Embryonic facial prominence (tissue), 1 donor: ENCODE results near the gene IRX6.

ENCODE experiments used
- DNase-seq: peaks from one replicate; pipeline ENCODE4 v3.0.0-alpha.2; 2016; ENCODE audit errors: extremely low spot score

IRX6 gene

DNA sequence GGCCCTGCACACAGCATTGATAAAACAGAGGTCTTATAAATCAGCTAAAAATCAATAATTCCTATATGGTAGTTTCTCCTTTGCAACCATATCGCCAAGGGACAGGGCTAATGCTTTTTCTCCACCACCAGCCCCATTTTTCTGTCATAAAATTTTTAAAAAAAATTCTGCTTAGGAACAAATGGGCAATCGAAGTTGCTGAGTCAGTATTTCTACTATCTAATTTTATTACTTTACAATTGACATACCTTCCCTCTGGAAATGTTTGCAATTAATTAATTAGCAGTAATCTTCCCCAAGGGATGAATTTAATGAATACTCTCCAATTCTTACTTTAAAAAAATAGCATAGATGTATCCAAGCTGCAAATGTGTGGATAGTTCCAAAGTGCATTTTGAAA, 1.7 kb upstream of the IRX6 start:
- no peak for DNase-seq

DNA sequence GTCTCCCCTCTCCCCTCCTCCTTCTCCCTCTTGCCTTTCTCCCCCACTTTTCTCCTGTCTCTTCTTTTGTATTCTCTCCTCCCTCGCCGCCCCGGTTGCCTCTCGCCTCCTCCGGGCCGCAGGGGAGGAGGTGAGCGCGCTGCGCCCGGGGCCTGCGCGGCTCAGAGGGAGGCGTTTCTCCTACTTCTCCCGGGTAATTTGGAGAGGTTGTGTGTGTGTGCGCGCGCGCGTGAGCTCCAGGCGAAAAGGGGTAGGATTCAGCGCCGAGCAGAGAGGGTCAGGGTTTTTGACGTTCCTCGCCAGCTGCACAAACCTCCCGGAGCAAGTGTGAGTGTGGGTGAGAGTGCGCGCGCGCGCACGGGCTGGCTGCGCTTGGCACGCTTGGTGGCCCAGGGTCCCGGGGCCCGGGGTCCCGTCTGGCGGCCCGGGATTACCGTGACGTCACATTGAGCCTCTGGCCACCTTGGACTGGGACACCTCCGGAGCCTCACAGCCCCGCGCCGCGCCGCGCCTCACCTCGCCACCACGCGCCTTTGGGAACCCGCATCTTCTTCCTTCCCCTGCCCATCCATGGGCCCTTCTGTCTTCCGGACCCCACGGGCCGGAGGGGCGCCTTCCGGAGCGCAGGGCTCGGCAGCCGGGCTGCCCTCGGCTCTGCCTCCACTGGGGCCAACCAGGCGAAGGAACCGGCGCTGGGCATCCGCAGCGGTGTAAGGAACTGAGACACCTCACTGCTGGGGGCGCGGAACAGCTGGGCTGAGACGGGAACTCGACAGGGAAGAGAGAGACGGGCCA, 479 bp downstream of the IRX6 start:
- no peak for DNase-seq

DNA sequence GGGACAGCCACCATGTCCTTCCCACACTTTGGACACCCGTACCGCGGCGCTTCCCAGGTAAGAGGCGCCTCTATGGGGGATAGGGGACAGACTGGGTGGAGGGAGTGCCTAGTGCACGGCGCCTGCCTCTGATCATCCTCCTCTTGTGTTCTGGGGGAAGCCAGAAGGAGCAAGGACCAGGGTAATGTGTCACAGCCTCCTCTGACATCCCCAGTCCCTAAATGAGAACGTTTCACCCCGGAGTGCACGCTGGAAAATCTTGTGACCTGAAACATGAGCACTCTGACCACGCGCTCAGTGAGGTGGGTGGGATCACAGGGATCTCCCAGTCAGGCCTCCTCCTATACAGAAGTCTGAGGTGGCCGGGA, 1.1 kb downstream of the IRX6 start:
- no peak for DNase-seq

DNA sequence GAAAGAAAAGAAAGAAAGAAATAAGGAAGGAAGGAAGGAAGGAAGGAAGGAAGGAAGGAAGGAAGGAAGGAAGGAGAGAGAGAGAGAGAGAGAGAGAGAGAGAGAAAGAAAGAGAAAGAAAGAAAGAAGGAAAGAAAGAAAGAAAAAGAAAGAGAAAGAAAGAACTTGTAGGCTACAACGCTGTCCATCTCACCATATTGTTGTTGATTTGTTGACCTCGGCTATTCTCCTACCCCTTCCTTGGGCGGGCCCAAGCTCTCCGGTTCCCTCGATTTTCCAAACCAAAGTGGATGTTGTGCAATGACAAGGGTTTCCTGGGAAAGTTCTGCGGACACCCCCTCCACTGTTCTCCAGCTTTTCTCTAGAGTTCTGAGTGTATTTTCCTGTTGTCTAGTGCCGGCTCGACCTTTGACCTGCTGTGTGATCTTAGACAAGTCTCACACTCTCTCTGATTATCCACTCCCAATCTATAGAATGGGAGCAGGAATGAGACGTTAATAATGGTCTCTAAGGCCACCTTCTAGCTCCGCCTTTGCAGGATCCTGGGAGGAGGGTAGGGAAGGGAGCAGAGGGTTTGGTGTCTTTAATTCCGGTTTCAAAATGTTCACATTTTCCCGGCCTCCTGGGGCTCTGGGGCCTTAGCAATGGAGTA, 1.6 kb downstream of the IRX6 start:
- DNase-seq = no peak

DNA sequence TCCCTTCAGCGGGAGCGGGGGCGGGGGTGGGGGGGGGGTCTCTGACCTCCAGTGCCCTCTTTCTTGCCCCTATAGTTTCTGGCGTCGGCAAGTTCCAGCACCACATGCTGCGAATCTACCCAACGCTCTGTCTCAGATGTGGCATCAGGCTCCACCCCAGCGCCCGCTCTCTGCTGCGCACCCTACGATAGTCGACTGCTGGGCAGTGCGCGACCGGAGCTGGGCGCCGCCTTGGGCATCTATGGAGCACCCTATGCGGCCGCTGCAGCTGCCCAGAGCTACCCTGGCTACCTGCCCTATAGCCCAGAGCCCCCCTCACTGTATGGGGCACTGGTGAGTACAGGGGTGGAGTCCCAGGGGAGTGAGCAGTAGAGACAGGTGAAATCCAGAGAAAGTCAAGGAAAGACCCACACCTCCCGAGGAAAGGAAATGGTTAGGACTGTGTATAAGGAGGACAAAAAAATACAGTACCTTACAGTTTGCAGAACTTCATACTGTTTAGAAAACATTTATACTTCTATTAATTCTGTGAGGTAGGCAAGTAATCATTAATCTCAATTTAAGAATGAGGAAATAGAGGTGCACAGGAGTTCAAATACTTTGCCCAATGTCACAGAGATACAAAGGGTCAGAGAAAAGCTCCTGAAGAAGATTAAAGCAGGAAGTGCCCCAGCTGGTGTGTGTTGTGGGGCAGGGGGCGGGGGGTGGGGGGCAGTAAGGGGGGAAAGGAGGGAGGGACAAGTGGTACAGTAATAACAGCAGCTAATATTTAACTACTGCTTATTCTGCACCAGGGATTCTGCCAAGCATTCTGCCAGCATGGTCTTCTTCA, 2.5 kb downstream of the IRX6 start:
- DNase-seq = no peak

DNA sequence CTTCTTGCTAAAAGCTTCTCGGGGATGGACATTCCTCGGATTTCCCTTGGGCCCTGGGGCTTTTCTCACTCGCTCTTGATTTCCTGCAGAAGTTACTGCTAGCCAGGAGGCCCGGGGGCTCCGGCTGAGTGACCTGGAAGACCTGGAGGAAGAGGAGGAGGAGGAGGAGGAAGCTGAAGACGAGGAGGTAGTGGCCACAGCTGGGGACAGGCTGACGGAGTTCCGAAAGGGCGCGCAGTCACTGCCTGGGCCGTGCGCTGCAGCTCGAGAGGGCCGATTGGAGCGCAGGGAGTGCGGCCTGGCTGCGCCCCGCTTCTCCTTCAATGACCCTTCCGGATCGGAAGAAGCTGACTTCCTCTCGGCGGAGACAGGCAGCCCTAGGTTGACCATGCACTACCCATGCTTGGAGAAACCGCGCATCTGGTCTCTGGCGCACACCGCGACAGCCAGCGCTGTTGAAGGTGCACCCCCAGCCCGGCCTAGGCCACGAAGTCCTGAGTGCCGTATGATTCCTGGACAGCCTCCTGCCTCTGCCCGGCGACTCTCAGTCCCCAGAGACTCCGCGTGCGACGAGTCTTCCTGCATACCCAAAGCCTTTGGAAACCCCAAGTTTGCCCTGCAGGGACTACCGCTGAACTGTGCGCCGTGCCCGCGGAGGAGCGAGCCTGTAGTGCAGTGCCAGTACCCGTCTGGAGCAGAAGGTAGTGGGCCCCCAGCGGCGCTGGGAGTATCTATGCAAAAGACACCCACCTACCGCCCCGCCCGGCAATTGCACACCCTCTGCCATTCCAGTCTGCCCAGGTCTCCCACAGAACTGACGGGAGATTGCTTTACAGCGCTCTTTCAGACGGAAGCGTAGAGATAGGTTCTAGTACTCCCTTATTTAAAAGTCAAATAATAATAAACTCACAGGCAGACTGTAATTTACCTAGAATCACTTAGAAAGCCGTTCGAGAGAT, 4.9 kb downstream of the IRX6 start:
- no peak for DNase-seq

DNA sequence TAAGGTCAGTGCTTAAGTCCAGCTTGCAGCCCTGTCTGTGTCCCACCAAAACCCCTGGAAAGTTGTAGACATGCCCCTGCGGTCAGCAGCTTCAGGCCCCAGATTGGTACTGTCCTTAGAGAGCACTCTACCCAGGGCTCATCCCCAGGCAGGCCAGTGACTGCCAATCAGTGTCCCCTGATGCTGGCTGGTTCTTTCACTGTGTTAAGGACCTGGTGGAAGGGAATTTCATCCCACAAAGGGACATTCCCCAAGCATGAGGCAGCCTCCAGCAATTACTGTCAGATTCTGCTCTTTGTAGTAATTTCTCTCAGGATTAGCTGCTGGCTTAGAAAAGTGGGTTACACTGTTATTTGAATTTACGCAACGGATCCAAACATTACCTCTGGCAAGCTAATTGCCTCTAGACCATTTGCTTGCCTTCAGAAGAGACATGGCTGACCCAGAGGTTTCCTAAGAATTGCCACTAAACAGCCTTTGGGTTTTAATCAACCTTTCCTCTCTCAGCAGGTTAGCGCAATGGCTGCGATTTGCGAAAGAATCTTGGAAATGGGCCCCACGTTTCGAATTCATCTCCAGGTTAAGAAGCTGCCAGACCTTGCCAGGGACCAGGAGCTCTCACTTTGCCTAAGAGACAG, 5.9 kb downstream of the IRX6 start:
- DNase-seq = no peak

DNA sequence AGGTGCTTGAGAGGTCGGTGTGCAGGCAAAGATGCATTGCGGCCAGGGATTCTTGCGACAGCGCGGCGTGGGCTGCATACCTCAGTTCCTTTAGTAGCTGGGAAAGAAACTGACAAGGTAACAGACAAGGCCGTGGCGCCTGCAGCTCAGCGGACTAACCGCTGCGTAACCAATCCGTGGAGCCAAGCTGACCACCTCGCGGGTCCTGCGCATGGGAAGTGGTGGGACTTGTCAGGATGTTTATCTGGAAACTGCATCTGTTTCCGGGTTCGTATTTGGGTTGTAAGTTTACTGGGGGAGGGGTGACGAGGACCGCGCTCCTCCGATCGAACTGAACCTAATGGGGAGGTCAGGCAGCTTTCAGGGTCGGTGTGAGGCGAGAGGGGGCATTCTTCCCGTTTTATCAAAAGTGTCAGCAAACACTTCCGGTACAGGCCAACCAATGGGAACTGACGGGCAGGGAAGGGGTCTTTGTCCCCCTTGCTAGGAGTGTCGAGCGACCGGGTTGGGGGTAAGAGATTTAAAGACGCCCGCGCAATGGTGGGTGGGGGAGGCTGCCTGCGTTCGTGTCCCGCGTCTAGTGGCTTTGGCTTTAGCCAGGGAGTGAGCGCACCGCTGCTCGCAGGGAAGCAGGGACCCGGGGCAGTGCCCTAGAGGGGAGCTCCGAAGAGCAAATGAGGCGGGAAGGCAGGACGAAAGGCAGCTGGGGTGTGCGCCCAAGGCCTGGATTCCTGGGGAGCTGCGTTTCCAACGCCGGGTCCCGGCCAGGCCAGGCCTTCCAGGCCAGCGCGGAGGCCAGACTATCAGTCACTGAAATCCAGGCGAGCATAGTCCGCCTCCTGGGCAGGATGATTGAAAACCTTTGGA, 7.0 kb downstream of the IRX6 start:
- DNase-seq = no peak

DNA sequence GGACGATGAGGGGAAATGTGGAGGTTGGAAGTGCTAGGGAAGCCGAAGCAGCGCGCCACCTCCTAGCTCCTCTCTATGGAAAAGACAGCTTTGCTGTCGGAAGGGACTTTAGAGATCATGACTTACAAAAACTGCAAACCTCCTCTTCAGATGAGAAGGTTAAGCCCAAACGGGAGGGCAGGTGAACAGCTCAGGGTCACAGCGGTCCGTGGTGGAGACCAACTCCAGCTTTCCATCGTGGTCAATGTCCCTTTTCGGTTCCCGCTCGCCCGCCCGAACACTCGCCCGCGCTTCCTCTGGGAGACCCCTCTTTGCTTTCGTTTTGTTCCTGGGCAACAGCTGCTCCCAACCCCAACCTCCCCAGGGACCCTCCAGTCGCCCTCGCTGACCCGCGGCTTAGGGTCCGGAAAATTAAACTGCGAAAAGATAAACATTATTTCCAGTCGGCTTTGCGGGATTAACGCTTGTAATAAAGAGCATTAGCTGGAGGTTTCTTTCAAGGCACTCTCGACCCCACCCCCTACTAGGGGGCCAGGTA, 7.7 kb downstream of the IRX6 start:
- no peak for DNase-seq

DNA sequence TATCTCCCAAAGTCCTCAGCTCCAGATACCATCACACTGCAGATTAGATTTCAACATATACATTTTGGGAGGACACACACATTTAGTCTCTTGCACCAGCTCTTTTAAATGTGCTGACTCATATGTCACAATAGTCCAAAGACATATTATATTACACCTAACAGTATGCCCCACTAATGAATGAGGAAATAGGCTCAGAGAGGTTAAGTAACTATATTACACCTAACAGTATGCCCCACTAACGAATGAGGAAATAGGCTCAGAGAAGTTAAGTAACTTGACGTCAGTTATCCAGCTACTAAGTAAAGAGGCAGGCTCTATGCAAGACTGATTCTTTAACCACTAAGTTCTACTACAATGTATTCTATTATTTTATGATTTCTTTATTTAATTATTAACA, 9.7 kb downstream of the IRX6 start:
- no peak for DNase-seq

DNA sequence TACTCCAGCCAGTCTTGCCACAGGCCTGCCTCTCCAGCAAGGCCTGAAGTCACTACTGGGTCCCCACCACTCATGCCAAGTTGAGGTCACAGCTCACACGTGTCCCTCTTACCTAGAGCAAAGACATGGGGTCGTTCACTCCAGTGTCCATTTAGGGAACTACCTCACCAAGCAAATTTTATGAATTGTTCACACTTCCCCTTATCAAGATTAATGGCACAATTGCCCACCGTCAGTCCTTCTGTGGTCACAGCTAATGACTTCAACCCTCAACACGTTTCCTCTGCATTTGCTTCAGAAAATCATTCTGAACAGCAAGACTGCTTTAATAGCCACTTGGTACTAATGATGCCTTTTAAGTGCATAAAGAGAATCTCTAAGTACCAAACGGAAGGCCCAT, 14.6 kb downstream of the IRX6 start:
- no peak for DNase-seq

DNA sequence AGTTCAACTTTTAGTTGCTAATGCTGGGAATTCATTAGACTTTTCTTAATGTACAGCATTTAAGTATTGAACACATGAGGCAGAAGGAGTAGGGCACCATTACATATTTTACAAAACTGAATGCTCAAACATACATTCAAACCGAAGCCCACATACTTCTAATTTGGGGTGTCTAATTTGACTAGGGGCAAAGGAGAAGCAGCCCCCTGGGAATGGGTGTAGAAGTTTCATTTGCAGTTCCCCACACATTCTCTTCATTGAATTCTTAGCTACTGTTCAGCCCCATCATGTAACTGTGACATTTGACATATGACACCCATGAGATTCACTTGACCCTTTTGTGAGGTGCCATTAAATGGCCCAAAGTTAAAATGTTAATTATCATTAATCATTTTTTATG, 16.4 kb downstream of the IRX6 start:
- no peak for DNase-seq

DNA sequence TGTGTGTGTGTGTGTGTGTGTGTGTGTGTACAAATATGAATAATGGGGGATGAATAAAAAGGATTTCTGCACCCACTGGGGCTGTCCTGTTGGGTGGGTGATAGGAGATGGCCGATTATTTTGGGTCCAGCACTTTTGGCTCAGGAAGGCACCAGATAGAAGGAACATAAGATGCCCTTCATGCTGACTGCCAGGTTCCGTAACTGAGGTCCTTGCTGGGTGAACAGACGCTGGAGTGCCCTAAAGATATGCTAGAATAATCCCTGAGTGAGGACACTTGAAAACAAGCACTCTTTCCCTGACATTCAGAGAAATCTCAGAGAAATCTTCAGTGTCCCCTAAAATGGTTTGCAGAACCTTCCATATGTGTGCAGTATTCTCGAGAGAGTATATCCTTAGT, 17.7 kb downstream of the IRX6 start:
- no peak for DNase-seq

DNA sequence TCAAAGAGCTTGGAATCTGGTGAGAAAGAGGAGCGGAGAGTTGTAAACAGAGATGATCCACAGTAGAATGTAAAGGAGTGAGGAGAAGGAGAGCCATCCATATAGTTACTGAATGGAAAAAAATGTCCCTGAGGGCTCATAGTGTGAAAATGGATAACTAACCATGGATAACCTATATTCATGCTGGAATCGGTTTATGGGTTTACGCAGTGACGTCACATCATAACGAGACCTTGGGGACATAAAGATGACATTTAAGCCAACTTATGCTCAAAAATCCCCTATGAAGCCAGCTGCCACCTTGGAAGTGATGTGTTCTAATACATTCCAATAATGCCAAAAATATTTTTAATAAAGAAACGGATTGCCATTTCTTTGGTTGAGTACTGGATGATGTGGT, 22.5 kb downstream of the IRX6 start:
- no peak for DNase-seq

DNA sequence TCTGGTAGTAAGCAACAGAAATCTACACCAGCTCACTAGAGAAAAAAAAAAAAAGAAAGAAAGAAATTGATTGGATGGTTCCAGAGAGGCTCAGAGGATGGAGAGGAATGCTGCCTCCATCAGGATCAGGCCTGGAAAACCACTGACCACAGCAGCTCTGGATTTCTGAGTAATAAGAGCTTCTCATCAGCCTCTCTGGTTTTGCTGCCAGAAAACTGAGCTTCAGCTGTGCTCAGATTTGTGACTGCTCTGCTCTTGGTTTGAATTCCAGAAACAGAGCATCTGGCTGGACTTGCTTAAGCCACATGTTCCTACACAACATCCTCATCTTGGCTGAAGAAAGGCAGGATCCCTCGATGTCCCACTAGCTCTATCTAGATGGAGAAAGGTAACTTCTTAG, 25.9 kb downstream of the IRX6 start:
- no peak for DNase-seq

DNA sequence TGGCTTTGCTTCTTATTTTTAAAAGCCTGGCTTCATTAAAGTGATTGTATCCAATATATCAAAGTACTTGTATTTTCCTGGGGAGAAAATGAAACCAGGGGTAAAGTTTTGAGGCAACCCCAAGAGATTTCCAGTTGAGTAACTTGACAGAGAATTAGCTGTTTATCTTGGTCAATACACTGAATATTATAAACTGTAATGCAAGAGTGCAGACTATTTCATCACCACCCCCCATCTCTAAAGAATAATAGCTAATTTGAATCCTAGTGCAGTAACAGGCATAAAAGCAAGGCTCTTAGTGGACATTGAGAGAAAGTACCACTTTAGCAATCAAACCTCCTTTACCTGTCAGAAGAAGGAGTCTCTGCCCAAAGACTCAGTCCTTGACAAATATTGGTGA, 27.0 kb downstream of the IRX6 start:
- no peak for DNase-seq

DNA sequence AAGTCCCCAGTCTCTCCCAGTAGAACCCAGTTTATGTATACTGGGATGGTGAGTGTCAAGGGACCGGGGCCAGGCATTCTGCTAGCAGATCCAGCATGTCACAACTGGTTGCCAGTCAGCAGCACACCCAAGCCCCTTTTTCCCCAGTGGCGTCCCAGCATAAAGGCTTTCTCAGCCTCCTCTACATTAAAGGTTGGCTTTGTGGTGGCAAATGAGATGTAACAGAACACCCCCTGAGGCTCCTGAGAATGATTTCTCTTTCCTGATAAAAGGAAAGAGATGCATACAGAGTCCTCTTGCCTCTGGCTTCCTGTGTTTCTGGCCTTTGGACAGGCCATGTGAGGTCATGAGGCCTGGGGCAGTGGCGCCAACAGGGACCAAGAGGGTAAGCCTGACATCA, 27.9 kb downstream of the IRX6 start:
- no peak for DNase-seq

DNA sequence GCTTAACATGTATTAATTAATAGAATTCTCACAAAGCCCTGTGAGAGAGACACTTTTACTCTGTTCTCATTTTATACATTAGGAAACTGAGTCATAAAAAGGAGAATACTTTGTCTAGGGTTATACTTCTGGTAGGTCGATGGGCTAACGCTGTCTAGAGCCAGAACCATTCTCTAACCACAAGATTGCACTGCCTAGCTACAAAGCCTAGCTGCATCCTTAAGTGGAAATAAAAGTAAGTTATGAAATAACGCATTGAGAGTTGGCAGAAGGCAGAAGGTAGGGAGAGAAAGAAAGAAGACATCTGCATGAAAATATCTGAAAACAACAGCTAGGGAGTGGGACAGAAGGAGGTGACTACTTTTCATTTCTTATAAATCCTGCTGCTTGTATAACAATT, 33.2 kb downstream of the IRX6 start:
- no peak for DNase-seq

DNA sequence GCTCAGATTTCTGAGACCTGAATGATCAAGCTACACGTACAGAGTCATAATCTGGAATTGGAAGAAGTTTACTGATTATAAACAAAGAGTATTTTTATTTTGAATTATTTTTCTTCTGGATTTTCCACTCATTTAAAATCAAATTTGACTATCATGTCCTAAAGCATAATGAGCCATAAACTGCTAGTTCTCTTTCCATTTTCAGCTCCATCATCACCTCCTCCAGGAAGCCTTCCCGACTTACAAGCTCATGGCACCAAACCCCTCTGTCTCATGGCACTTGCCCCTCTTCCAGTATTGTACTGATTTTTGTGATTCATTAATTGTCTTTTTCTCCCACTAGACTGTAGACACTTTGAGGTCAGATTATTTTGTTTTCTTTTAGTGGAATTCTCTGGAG, 35.9 kb downstream of the IRX6 start:
- no peak for DNase-seq

DNA sequence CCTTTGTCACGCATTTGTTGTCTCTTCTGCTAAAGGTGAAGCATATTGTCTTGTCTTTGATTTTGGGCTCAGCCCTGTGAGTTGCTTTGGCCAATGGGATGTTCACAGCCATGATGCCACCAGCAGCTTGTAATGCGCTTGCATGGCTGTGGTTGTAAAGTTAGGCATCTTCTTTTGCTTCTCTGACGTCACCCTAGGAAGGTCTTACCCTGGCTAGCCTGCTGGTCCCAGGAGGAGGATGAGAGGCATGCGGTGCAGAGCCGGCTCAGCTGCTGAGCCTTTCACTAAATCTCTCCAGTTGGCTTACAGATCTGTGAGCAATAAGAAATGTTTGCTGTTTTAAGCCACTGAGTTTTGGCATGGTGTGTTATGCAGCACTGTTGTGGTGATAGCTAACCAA, 40.8 kb downstream of the IRX6 start:
- DNase-seq = no peak
